ENCODE results near the gene TMEM50B.
"Not testable (repeated sequence)": the region's sequence is repeated elsewhere in the genome, so short reads cannot be mapped to it uniquely, and the experiment has no call there.

TMEM50B gene

GRCh38 chr21:33458861-33459260 is 20.9 kb downstream of the TMEM50B start:
- no peak for TF ChIP-seq CTCF (IDR thresholded peaks at IDR 0.05; ENCODE audit: insufficient read depth, low read length, poor library complexity, severe bottlenecking)
- DNase-seq (ENCODE audit: extremely low read depth, insufficient read length), result no peak
- no peaks in the 10 kb centered on the region for H3K27me3 ChIP-seq (replicated peaks; ENCODE audit: control insufficient read depth, insufficient read depth, low read length)
- no peak overlapping the region for H3K4me3 ChIP-seq (replicated peaks; ENCODE audit: low read depth, low read length)
- H3K36me3 ChIP-seq (ENCODE audit: control insufficient read depth, insufficient read depth, low read length), result no peaks in the 10 kb centered on the region; the same call in 1 of the 2 replicates

- TF ChIP-seq CTCF (IDR thresholded peaks at IDR 0.05; ENCODE audit: insufficient read depth, low read length, poor library complexity, severe bottlenecking), result no peak
- no peak for DNase-seq (ENCODE audit: extremely low read depth, insufficient read length)
- no peak overlapping the region for H3K4me3 ChIP-seq (replicated peaks; ENCODE audit: low read depth, low read length)
- no peaks in the 10 kb centered on the region; the same call in 1 of the 2 replicates for H3K36me3 ChIP-seq (ENCODE audit: control insufficient read depth, insufficient read depth, low read length)
- H3K27me3 ChIP-seq (replicated peaks; ENCODE audit: control insufficient read depth, insufficient read depth, low read length), result no peaks in the 10 kb centered on the region
These were observed 23.9 kb downstream of the TMEM50B start for GRCh38 chr21:33455686-33456446.

- H3K27me3 ChIP-seq (replicated peaks; ENCODE audit: control insufficient read depth, insufficient read depth, low read length), result no peaks in the 10 kb centered on the region
- no peak for TF ChIP-seq CTCF (IDR thresholded peaks at IDR 0.05; ENCODE audit: insufficient read depth, low read length, poor library complexity, severe bottlenecking)
- no peaks in the 10 kb centered on the region; the same call in 1 of the 2 replicates for H3K36me3 ChIP-seq (ENCODE audit: control insufficient read depth, insufficient read depth, low read length)
- no peak for DNase-seq (ENCODE audit: extremely low read depth, insufficient read length)
- H3K4me3 ChIP-seq (replicated peaks; ENCODE audit: low read depth, low read length), result no peak overlapping the region
These were observed 27.4 kb downstream of the TMEM50B start for GRCh38 chr21:33452362-33452761.

GRCh38 chr21:33451634-33452071 is 28.1 kb downstream of the TMEM50B start:
- Histone ChIP-seq H3K4me3 (replicated peaks; ENCODE audit: low read depth, low read length) (no peak overlapping the region), H3K27me3 (replicated peaks; ENCODE audit: control insufficient read depth, insufficient read depth, low read length) (no peaks in the 10 kb centered on the region), H3K36me3 (ENCODE audit: control insufficient read depth, insufficient read depth, low read length) (no peaks in the 10 kb centered on the region; the same call in none of the 2 replicates)
- no peak for DNase-seq (ENCODE audit: extremely low read depth, insufficient read length)
- TF ChIP-seq CTCF (IDR thresholded peaks at IDR 0.05; ENCODE audit: insufficient read depth, low read length, poor library complexity, severe bottlenecking), result no peak

- Histone ChIP-seq H3K36me3 (ENCODE audit: control insufficient read depth, insufficient read depth, low read length) (no peaks in the 10 kb centered on the region; the same call in 1 of the 2 replicates), H3K27me3 (replicated peaks; ENCODE audit: control insufficient read depth, insufficient read depth, low read length) (no peaks in the 10 kb centered on the region), H3K4me3 (replicated peaks; ENCODE audit: low read depth, low read length) (no peak overlapping the region)
- DNase-seq (ENCODE audit: extremely low read depth, insufficient read length), result no peak
- TF ChIP-seq CTCF (IDR thresholded peaks at IDR 0.05; ENCODE audit: insufficient read depth, low read length, poor library complexity, severe bottlenecking), result no peak
These were observed 30.2 kb downstream of the TMEM50B start for GRCh38 chr21:33449616-33450015.

- H3K27me3 ChIP-seq (replicated peaks; ENCODE audit: control insufficient read depth, insufficient read depth, low read length); H3K36me3 ChIP-seq (ENCODE audit: control insufficient read depth, insufficient read depth, low read length); H3K4me3 ChIP-seq (replicated peaks; ENCODE audit: low read depth, low read length); DNase-seq (ENCODE audit: extremely low read depth, insufficient read length): not testable (repeated sequence)
These were observed 33.2 kb downstream of the TMEM50B start for GRCh38 chr21:33446620-33447019.

Measured in GM06990 (cell line).